Loucy (cell line): ENCODE measurements around the gene ABCF1.

Experiments used
- H2AFZ ChIP-seq: fragments of 200-600 bp; sonication (generic); 2 replicates; pipeline ENCODE4 v1.6.0; 2016; ENCODE audit warnings: antibody characterized with exemption, mild to moderate bottlenecking, low read length, moderate library complexity
- H3F3A ChIP-seq: fragments of 200-600 bp; 2 replicates; pipeline ENCODE4 v1.6.0; 2016; ENCODE audit warnings: antibody characterized with exemption, low read depth, mild to moderate bottlenecking
- H3K27me3 ChIP-seq: fragments of 200-600 bp; sonication (generic); 2 replicates; pipeline ENCODE4 v1.6.1; 2014; ENCODE audit warnings: low read length, mild to moderate bottlenecking; ENCODE audit not compliant: insufficient read depth, poor library complexity, severe bottlenecking
- H3K36me3 ChIP-seq: fragments of 200-600 bp; sonication (generic); 2 replicates; pipeline ENCODE4 v1.6.1; 2016; ENCODE audit warnings: low read length; ENCODE audit not compliant: insufficient read depth
- H3K4me1 ChIP-seq: fragments of 200-600 bp; sonication (generic); 2 replicates; pipeline ENCODE4 v1.5.1; 2014; ENCODE audit warnings: low read length, mild to moderate bottlenecking; ENCODE audit not compliant: insufficient read depth, poor library complexity, severe bottlenecking
- H3K4me2 ChIP-seq: fragments of 200-600 bp; sonication (generic); 2 replicates; pipeline ENCODE4 v1.6.0; 2014; ENCODE audit warnings: antibody characterized with exemption, low read length, low read depth, mild to moderate bottlenecking; ENCODE audit not compliant: poor library complexity, severe bottlenecking
- H3K4me3 ChIP-seq: fragments of 200-600 bp; sonication (generic); 2 replicates; pipeline ENCODE4 v1.5.1; 2014; ENCODE audit warnings: low read length, mild to moderate bottlenecking, mixed read lengths; ENCODE audit not compliant: poor library complexity, severe bottlenecking
- H3K79me2 ChIP-seq: fragments of 200-600 bp; sonication (generic); 2 replicates; pipeline ENCODE4 v1.6.1; 2014; ENCODE audit warnings: low read length; ENCODE audit not compliant: insufficient read depth
- H3K9ac ChIP-seq: fragments of 200-600 bp; sonication (generic); 2 replicates; pipeline ENCODE4 v1.6.0; 2014; ENCODE audit warnings: mild to moderate bottlenecking, low read depth, low read length, moderate library complexity; ENCODE audit not compliant: poor library complexity, severe bottlenecking
- H3K9me2 ChIP-seq: fragments of 200-600 bp; sonication (generic); replicated peaks from 2 replicates; pipeline ENCODE4 v1.6.1; 2016; ENCODE audit warnings: low read depth, low read length, mixed read lengths
- H3K9me3 ChIP-seq: fragments of 200-600 bp; sonication (generic); 2 replicates; pipeline ENCODE4 v1.6.1; 2014; ENCODE audit warnings: mild to moderate bottlenecking, antibody characterized with exemption, low read length, low read depth; ENCODE audit not compliant: insufficient read depth
- H4K20me1 ChIP-seq: fragments of 200-600 bp; sonication (generic); 2 replicates; pipeline ENCODE4 v1.6.0; 2014; ENCODE audit warnings: antibody characterized with exemption, low read length, mild to moderate bottlenecking; ENCODE audit not compliant: insufficient read depth, poor library complexity, severe bottlenecking
- CTCF ChIP-seq: fragments of 200-600 bp; sonication (generic); conservative IDR thresholded peaks from 2 replicates; pipeline ENCODE4 v1.5.1; 2014; ENCODE audit warnings: mild to moderate bottlenecking, antibody characterized with exemption, low read length
- EZH2phosphoT487 ChIP-seq: fragments of 200-600 bp; IDR thresholded peaks from 2 replicates; pipeline ENCODE4 v1.6.1; 2018; ENCODE audit warnings: antibody characterized with exemption, mild to moderate bottlenecking, moderate library complexity, borderline replicate concordance

The ABCF1 gene

GRCh38 chr6:30543821-30544220, 27.4 kb upstream of the ABCF1 start:
- Histone ChIP-seq H4K20me1 (no peaks in the 10 kb centered on the region), H3K9me3 (no peaks in the 10 kb centered on the region), H3K36me3 (peaks cover 24% of the 10 kb centered on the region; the same call in 1 of the 2 replicates), H3K4me3 (no peak overlapping the region), H3K9me2 (no peaks in the 10 kb centered on the region), H3K9ac (peak overlapping the region; percentile 25), H3K27me3 (no peaks in the 10 kb centered on the region), H3F3A (0 out of 2 replicates have a peak, but pooled peaks cover 5% of the 10 kb centered on the region), H2AFZ (no peak overlapping the region), H3K4me1 (peaks cover 26% of the 10 kb centered on the region), H3K79me2 (no peaks in the 10 kb centered on the region), H3K4me2 (peak overlapping the region; percentile 34)
- TF ChIP-seq EZH2phosphoT487 (no peak), CTCF (no peak)

- no peak overlapping the region for H3K4me3 ChIP-seq
- H3K9me3 ChIP-seq, result no peaks in the 10 kb centered on the region
- no peak overlapping the region for H3K9ac ChIP-seq
- H3K4me2 ChIP-seq, result peak overlapping the region; percentile 34
- H3K9me2 ChIP-seq, result no peaks in the 10 kb centered on the region
- H3F3A ChIP-seq, result 0 out of 2 replicates have a peak, but pooled peaks cover 5% of the 10 kb centered on the region
- no peaks in the 10 kb centered on the region for H4K20me1 ChIP-seq
- H3K4me1 ChIP-seq, result peaks cover 26% of the 10 kb centered on the region
- no peak for TF ChIP-seq EZH2phosphoT487
- peak; percentile 80 for TF ChIP-seq CTCF
- H3K27me3 ChIP-seq, result no peaks in the 10 kb centered on the region
- peaks cover 31% of the 10 kb centered on the region; the same call in 1 of the 2 replicates for H3K36me3 ChIP-seq
- no peaks in the 10 kb centered on the region for H3K79me2 ChIP-seq
- no peak overlapping the region for H2AFZ ChIP-seq
Measured at GRCh38 chr6:30544666-30545272, 26.5 kb upstream of the ABCF1 start.

- H3K36me3 ChIP-seq, result peaks cover 56% of the 10 kb centered on the region; the same call in 1 of the 2 replicates
Measured at GRCh38 chr6:30547454-30547853, 23.8 kb upstream of the ABCF1 start.

More at GRCh38 chr6:30547454-30547853, 23.8 kb upstream of the ABCF1 start:
- H3K4me3 ChIP-seq, result no peak overlapping the region
- no peak overlapping the region for H3K4me2 ChIP-seq
- peaks cover under 1% of the 10 kb centered on the region; the same call in 1 of the 2 replicates for H3K79me2 ChIP-seq
- TF ChIP-seq CTCF (no peak), EZH2phosphoT487 (no peak)
- no peaks in the 10 kb centered on the region for H4K20me1 ChIP-seq
- no peak overlapping the region for H3K9ac ChIP-seq
- peaks cover 19% of the 10 kb centered on the region for H3K4me1 ChIP-seq
- H2AFZ ChIP-seq, result no peak overlapping the region
- 0 out of 2 replicates have a peak, but pooled peaks cover 3% of the 10 kb centered on the region for H3F3A ChIP-seq
- H3K9me2 ChIP-seq, result no peaks in the 10 kb centered on the region
- H3K9me3 ChIP-seq, result no peaks in the 10 kb centered on the region
- H3K27me3 ChIP-seq, result no peaks in the 10 kb centered on the region
